Activated T-helper 17 cell treated with anti-CD3 and anti-CD28 coated beads, Interleukin-2, amount 50 U/mL, for 72 hours (primary cell): ENCODE measurements around the gene WNT5A. TPM values are rescaled to one million over a fixed set of nuclear protein-coding genes. Genes with fewer than 3 reads are reported as not detected.

Source experiments
- ATAC-seq: fragments of 150-1000 bp; cut with Tn5 transposase; replicated peaks from 2 replicates; pipeline ENCODE4 v1.10.0; 2021; ENCODE audit warnings: mild to moderate bottlenecking, moderate library complexity
- H3K27ac Mint-ChIP-seq: one replicate; pipeline ENCODE4 v1.8.0; 2022; ENCODE audit warnings: mixed read lengths
- H3K27me3 Mint-ChIP-seq: one replicate; pipeline ENCODE4 v1.8.0; 2022; ENCODE audit warnings: mixed read lengths
- H3K36me3 Mint-ChIP-seq: one replicate; pipeline ENCODE4 v1.8.0; 2022; ENCODE audit warnings: low read depth, mild to moderate bottlenecking, mixed read lengths
- H3K4me1 Mint-ChIP-seq: one replicate; pipeline ENCODE4 v1.8.0; 2022; ENCODE audit warnings: mixed read lengths
- H3K4me3 Mint-ChIP-seq: one replicate; pipeline ENCODE4 v1.8.0; 2022; ENCODE audit warnings: mild to moderate bottlenecking, mixed read lengths
- H3K9me3 Mint-ChIP-seq: one replicate; pipeline ENCODE4 v1.8.0; 2022; ENCODE audit warnings: mixed read lengths
- total RNA-seq, 2 donors: library from RNA; stranded (reverse); gene quantifications; one replicate each; pipeline ENCODE4 v1.2.3, GENCODE V29; 2022

WNT5A gene
- total RNA-seq = not detected

DNA sequence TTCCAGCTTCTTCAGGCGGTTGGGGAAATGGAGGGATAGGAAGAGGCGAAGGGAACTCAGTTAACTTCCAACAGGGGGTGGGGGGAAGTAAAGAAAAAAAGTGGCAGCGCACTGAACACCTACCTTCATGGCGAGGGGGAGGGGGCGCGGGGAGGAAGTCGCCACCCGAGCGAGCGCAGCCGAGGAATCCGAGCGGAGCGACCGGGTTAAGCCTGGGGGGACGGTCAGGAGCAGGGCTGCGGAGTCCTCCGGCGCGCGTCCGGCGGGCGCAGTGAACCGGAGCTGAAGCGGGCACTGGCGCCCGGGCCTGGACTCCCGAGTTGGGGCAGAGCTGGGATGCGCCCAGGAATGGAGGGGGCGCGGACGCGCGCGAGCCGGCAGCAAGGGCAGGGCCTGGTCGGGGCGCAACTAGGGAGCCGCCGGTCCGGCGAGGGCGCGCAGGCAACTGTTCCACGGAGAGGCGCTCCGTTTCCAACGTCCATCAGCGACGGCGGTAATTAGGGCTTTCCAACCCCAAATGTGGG, at the start of gene WNT5A:
TSS of gene WNT5A (minus strand) at position 450 of the 524 bp plus-strand sequence. CDS start at position 129, 321 bp downstream.
- Mint-ChIP-seq H3K36me3 (no peaks in the 10 kb centered on the region), H3K4me3 (peak within 1 kb of the TSS; percentile 40), H3K27ac (no peak within 1 kb of the TSS), H3K9me3 (no peaks in the 10 kb centered on the region), H3K4me1 (peaks cover 4% of the 10 kb centered on the region), H3K27me3 (peaks cover 57% of the 10 kb centered on the region)
- no peak for ATAC-seq

DNA sequence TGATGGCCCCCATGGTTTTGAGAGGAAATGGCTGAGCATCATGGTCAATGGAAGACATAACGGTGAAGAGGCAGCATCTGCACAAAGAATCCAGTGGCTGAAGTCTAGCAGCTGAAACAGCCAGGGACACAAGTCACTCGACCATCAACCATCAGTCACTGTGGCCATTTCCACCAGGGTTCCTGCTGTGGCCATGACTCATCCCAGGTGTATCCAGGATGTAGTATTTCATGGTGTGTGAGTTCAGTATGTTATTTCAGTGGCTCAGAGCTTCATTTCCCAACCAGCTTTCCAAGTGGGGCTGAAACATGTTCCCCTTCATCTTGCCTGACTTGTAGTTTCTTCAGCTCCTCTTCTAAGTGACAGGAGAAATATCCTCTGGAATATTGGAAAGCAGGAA, 47.8 kb upstream of the WNT5A start:
- Mint-ChIP-seq H3K27ac (no peak overlapping the region), H3K27me3 (no peaks in the 10 kb centered on the region), H3K4me1 (no peaks in the 10 kb centered on the region), H3K9me3 (no peaks in the 10 kb centered on the region), H3K36me3 (no peaks in the 10 kb centered on the region), H3K4me3 (no peak overlapping the region)
- no peak for ATAC-seq

- no peak overlapping the region for H3K27ac Mint-ChIP-seq
- no peak for ATAC-seq
- H3K27me3 Mint-ChIP-seq = no peaks in the 10 kb centered on the region
- H3K4me1 Mint-ChIP-seq = no peaks in the 10 kb centered on the region
- H3K36me3 Mint-ChIP-seq = no peaks in the 10 kb centered on the region
- H3K4me3 Mint-ChIP-seq = no peak overlapping the region
- H3K9me3 Mint-ChIP-seq = no peaks in the 10 kb centered on the region
Observed at GRCh38 chr3:55532806-55533205, 45.7 kb upstream of the WNT5A start.

- H3K9me3 Mint-ChIP-seq = no peaks in the 10 kb centered on the region
- no peak for ATAC-seq
- H3K4me1 Mint-ChIP-seq = no peaks in the 10 kb centered on the region
- no peaks in the 10 kb centered on the region for H3K36me3 Mint-ChIP-seq
- no peak overlapping the region for H3K27ac Mint-ChIP-seq
- H3K27me3 Mint-ChIP-seq = no peaks in the 10 kb centered on the region
- H3K4me3 Mint-ChIP-seq = no peak overlapping the region
Observed at GRCh38 chr3:55531321-55531720, 44.2 kb upstream of the WNT5A start.

- Mint-ChIP-seq H3K36me3 (no peaks in the 10 kb centered on the region), H3K9me3 (peaks cover 4% of the 10 kb centered on the region), H3K27ac (no peak overlapping the region), H3K27me3 (peaks cover 4% of the 10 kb centered on the region), H3K4me3 (no peak overlapping the region), H3K4me1 (no peaks in the 10 kb centered on the region)
- no peak for ATAC-seq
Observed at GRCh38 chr3:55527361-55527760, 40.3 kb upstream of the WNT5A start.

DNA sequence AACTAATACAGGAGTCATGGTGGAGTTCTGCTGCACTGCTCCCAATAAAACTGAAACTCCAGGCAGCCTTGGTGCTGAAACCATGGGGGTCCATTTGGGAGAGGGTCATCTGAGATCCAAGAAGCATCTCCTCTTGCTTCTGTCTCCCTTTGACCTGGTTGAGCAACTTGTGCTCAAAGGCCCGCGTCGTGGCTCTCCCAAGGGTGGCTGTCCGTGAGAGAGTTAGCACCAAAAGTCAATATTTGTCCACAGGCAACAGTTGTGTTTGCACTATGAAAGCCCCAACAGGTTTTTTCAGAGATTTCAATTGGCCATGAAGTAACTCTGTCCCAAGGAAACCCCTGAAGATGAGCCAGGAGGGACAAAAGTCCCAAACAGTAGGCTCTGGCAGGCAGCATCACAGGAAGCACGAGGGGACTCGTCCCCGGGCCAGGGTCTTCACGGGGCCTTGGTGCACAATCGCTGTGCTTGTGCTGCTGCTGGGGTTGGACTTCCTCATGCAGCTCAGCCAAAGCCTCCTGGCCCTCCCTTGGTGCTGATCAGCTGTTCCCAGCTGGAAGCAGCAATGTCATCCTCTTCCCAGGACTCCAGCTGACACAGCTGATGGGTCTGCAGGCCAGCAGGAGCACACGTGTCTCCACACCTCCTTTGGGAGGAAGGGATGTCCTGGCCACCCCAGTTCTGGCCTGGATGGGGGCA, 39.4 kb upstream of the WNT5A start:
- no peak for ATAC-seq
- peaks cover 4% of the 10 kb centered on the region for H3K27me3 Mint-ChIP-seq
- no peaks in the 10 kb centered on the region for H3K36me3 Mint-ChIP-seq
- no peaks in the 10 kb centered on the region for H3K4me1 Mint-ChIP-seq
- no peak overlapping the region for H3K4me3 Mint-ChIP-seq
- no peak overlapping the region for H3K27ac Mint-ChIP-seq
- peaks cover 4% of the 10 kb centered on the region for H3K9me3 Mint-ChIP-seq

- H3K9me3 Mint-ChIP-seq = peaks cover 4% of the 10 kb centered on the region
- no peak for ATAC-seq
- H3K27ac Mint-ChIP-seq = no peak overlapping the region
- no peak overlapping the region for H3K4me3 Mint-ChIP-seq
- peaks cover 4% of the 10 kb centered on the region for H3K27me3 Mint-ChIP-seq
- no peaks in the 10 kb centered on the region for H3K4me1 Mint-ChIP-seq
- no peaks in the 10 kb centered on the region for H3K36me3 Mint-ChIP-seq
Observed at GRCh38 chr3:55525436-55525835, 38.3 kb upstream of the WNT5A start.

- Mint-ChIP-seq H3K4me1 (no peaks in the 10 kb centered on the region), H3K27me3 (peaks cover 4% of the 10 kb centered on the region), H3K27ac (no peak overlapping the region), H3K9me3 (peaks cover 4% of the 10 kb centered on the region), H3K4me3 (no peak overlapping the region), H3K36me3 (no peaks in the 10 kb centered on the region)
- no peak for ATAC-seq
Observed at GRCh38 chr3:55524565-55525244, 37.6 kb upstream of the WNT5A start.

- Mint-ChIP-seq H3K36me3 (no peaks in the 10 kb centered on the region), H3K4me1 (no peaks in the 10 kb centered on the region), H3K4me3 (no peak overlapping the region), H3K27me3 (peaks cover 4% of the 10 kb centered on the region), H3K27ac (no peak overlapping the region), H3K9me3 (peaks cover 4% of the 10 kb centered on the region)
- no peak for ATAC-seq
Observed at GRCh38 chr3:55523471-55523870, 36.4 kb upstream of the WNT5A start.

DNA sequence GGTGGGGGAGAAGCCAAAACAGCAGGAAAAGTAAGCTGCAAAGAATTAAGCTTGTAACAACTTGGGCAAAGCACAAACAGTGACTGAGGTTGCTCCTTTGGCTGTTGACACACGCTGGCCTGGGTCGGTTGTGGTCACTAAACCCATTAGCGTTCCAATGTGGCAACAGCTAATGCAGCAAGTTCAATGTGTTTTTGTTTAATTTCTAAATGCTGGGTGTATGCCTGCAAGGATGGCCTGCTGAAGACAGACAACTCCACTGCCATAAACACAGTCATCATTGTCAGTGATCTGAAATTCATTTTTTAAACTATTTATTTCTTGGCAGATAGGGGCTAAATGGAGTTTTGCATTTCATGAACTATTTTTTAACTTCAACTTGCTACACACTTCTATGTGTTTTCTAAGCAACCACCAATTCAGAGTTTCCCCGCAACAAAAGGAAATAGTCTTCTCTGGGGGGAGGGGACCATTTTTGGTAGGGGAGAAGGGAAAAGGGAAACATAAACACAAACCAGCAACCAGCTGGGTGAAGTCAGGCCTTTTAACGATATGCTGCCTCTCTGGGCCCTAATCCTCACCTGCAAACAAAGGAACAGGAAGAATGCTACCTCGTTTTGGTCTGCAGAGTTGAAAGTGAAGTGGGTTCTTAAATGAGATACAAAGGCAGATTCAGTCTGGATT, 34.8 kb upstream of the WNT5A start:
- peaks cover 4% of the 10 kb centered on the region for H3K27me3 Mint-ChIP-seq
- H3K4me1 Mint-ChIP-seq = no peaks in the 10 kb centered on the region
- H3K36me3 Mint-ChIP-seq = no peaks in the 10 kb centered on the region
- ATAC-seq = no peak
- no peak overlapping the region for H3K4me3 Mint-ChIP-seq
- H3K9me3 Mint-ChIP-seq = peaks cover 4% of the 10 kb centered on the region
- no peak overlapping the region for H3K27ac Mint-ChIP-seq

- H3K27me3 Mint-ChIP-seq = peaks cover 4% of the 10 kb centered on the region
- H3K9me3 Mint-ChIP-seq = peaks cover 4% of the 10 kb centered on the region
- no peak overlapping the region for H3K27ac Mint-ChIP-seq
- no peaks in the 10 kb centered on the region for H3K4me1 Mint-ChIP-seq
- ATAC-seq = no peak
- H3K4me3 Mint-ChIP-seq = no peak overlapping the region
- no peaks in the 10 kb centered on the region for H3K36me3 Mint-ChIP-seq
Observed at GRCh38 chr3:55521064-55521737, 34.1 kb upstream of the WNT5A start.

GRCh38 chr3:55519019-55519418, 31.9 kb upstream of the WNT5A start:
- no peak overlapping the region for H3K4me3 Mint-ChIP-seq
- H3K36me3 Mint-ChIP-seq = no peaks in the 10 kb centered on the region
- no peak for ATAC-seq
- H3K4me1 Mint-ChIP-seq = no peaks in the 10 kb centered on the region
- H3K27me3 Mint-ChIP-seq = no peaks in the 10 kb centered on the region
- H3K27ac Mint-ChIP-seq = no peak overlapping the region
- H3K9me3 Mint-ChIP-seq = no peaks in the 10 kb centered on the region

- Mint-ChIP-seq H3K36me3 (no peaks in the 10 kb centered on the region), H3K4me3 (no peak overlapping the region), H3K27ac (no peak overlapping the region), H3K27me3 (no peaks in the 10 kb centered on the region), H3K4me1 (no peaks in the 10 kb centered on the region), H3K9me3 (no peaks in the 10 kb centered on the region)
- ATAC-seq = no peak
Observed at GRCh38 chr3:55518451-55518850, 31.3 kb upstream of the WNT5A start.

DNA sequence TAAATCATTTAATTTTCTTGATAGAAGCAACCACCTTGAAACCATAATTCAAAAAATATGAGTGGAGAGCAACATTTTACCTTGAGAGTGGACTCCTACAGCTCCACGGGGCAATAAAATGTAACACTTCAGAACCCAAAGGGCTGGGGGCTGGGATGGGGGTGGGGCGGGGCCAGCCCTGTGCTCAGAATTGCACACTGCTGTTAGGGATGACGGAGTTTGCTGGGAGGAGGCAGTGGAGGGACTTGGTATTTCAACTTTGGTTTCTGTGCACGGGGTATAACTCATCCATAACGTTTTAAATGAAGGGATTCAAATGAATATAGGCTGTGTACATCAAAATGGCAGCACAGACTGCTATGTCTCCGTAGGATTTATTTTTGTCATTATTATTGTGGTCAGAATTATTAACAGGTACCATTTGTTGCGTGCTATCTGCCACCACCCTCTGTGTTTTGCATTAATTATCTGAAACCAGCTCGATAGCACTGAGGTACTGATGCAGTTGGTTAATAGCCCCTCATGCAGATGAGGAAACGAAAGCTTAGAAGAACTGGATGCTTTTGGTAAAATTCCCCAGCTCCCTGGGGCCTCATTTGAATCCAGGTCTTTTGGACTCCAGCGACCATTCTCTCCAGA, 29.4 kb upstream of the WNT5A start:
- ATAC-seq = no peak
- H3K4me1 Mint-ChIP-seq = no peaks in the 10 kb centered on the region
- H3K4me3 Mint-ChIP-seq = no peak overlapping the region
- no peaks in the 10 kb centered on the region for H3K36me3 Mint-ChIP-seq
- no peaks in the 10 kb centered on the region for H3K27me3 Mint-ChIP-seq
- H3K9me3 Mint-ChIP-seq = no peaks in the 10 kb centered on the region
- H3K27ac Mint-ChIP-seq = no peak overlapping the region
